Osteoblast (primary cell): ENCODE data around the gene MADD. TPM values are rescaled to one million over a fixed set of nuclear protein-coding genes. Genes with fewer than 3 reads are reported as not detected.

Experiments
- DNase-seq: peaks from one replicate; pipeline ENCODE4 v3.0.0; 2011; ENCODE audit warnings: low spot score, mixed read lengths; ENCODE audit not compliant: insufficient read length; ENCODE audit errors: missing footprints
- H2AFZ ChIP-seq: 2 replicates; pipeline ENCODE4 v1.6.0; 2011; ENCODE audit warnings: mild to moderate bottlenecking, low read length
- H3K27ac ChIP-seq: 2 replicates; pipeline ENCODE4 v1.5.1; 2011; ENCODE audit warnings: mild to moderate bottlenecking, low read depth, low read length, moderate library complexity
- H3K27me3 ChIP-seq: 2 replicates; pipeline ENCODE4 v1.6.0; 2012; ENCODE audit warnings: mild to moderate bottlenecking, control low read depth, inconsistent platforms, low read length, moderate library complexity; ENCODE audit not compliant: insufficient read depth
- H3K36me3 ChIP-seq: 2 replicates; pipeline ENCODE4 v1.5.1; 2011; ENCODE audit warnings: mild to moderate bottlenecking, low read length, control low read depth, moderate library complexity; ENCODE audit not compliant: insufficient read depth
- H3K4me1 ChIP-seq: 2 replicates; pipeline ENCODE4 v1.5.1; 2011; ENCODE audit warnings: mild to moderate bottlenecking, low read length, control low read depth, moderate library complexity; ENCODE audit not compliant: insufficient read depth
- H3K4me2 ChIP-seq: 2 replicates; pipeline ENCODE4 v1.6.0; 2011; ENCODE audit warnings: mild to moderate bottlenecking, low read length; ENCODE audit not compliant: insufficient read depth
- H3K4me3 ChIP-seq: fragments of 200-600 bp; sonication (generic); 3 replicates; pipeline ENCODE4 v1.5.1; 2012; ENCODE audit warnings: mild to moderate bottlenecking, low read length, inconsistent platforms; ENCODE audit not compliant: insufficient read depth
- H3K79me2 ChIP-seq: 2 replicates; pipeline ENCODE4 v1.6.0; 2012; ENCODE audit warnings: mild to moderate bottlenecking, low read length, control low read depth, inconsistent platforms; ENCODE audit not compliant: insufficient read depth
- H3K9me3 ChIP-seq: 2 replicates; pipeline ENCODE4 v1.5.1; 2011; ENCODE audit warnings: low read depth, low read length, control low read depth
- H4K20me1 ChIP-seq: 2 replicates; pipeline ENCODE4 v1.6.0; 2012; ENCODE audit warnings: mild to moderate bottlenecking, low read length, control low read depth; ENCODE audit not compliant: insufficient read depth
- CTCF ChIP-seq: IDR thresholded peaks from 2 replicates; pipeline ENCODE4 v1.5.1; 2011; ENCODE audit warnings: mild to moderate bottlenecking, low read depth, low read length, moderate library complexity; ENCODE audit errors: extremely low read depth
- total RNA-seq: library from RNA; depleted of rRNA; stranded (reverse); fragments of >200 nt; gene quantifications from 2 replicates; pipeline ENCODE4 v1.2.3, GENCODE V29; 2012

Gene MADD
- total RNA-seq, 1 donor, result 21.7 TPM

GRCh38 chr11:47317064-47317828, 47.3 kb downstream of the MADD start:
- no peak overlapping the region for H3K4me2 ChIP-seq
- H3K27me3 ChIP-seq, result no peaks in the 10 kb centered on the region
- TF ChIP-seq CTCF, result no peak
- H3K27ac ChIP-seq, result no peak overlapping the region
- no peak for DNase-seq
- H3K4me3 ChIP-seq, result no peak overlapping the region
- no peaks in the 10 kb centered on the region for H4K20me1 ChIP-seq
- peaks cover 6% of the 10 kb centered on the region for H3K36me3 ChIP-seq
- no peak overlapping the region for H2AFZ ChIP-seq
- H3K4me1 ChIP-seq, result no peaks in the 10 kb centered on the region
- H3K9me3 ChIP-seq, result no peaks in the 10 kb centered on the region
- H3K79me2 ChIP-seq, result no peaks in the 10 kb centered on the region

- no peak for TF ChIP-seq CTCF
- H3K4me3 ChIP-seq, result no peak overlapping the region
- H3K27me3 ChIP-seq, result no peaks in the 10 kb centered on the region
- H2AFZ ChIP-seq, result no peak overlapping the region
- H4K20me1 ChIP-seq, result no peaks in the 10 kb centered on the region
- H3K4me1 ChIP-seq, result no peaks in the 10 kb centered on the region
- H3K4me2 ChIP-seq, result no peak overlapping the region
- H3K27ac ChIP-seq, result no peak overlapping the region
- no peaks in the 10 kb centered on the region for H3K79me2 ChIP-seq
- DNase-seq, result peak; percentile 4
- peaks cover 6% of the 10 kb centered on the region for H3K36me3 ChIP-seq
- H3K9me3 ChIP-seq, result no peaks in the 10 kb centered on the region
Measured at GRCh38 chr11:47318166-47318565, 48.2 kb downstream of the MADD start.

GRCh38 chr11:47324520-47324919, 54.6 kb downstream of the MADD start:
- Histone ChIP-seq H3K27me3 (no peaks in the 10 kb centered on the region), H4K20me1 (no peaks in the 10 kb centered on the region), H3K4me1 (no peaks in the 10 kb centered on the region), H3K79me2 (no peaks in the 10 kb centered on the region), H2AFZ (no peak overlapping the region), H3K4me2 (no peak overlapping the region), H3K9me3 (no peaks in the 10 kb centered on the region), H3K36me3 (peaks cover 15% of the 10 kb centered on the region), H3K27ac (no peak overlapping the region), H3K4me3 (no peak overlapping the region)
- peak; percentile 69 for DNase-seq
- no peak for TF ChIP-seq CTCF

GRCh38 chr11:47325271-47326041, 55.5 kb downstream of the MADD start:
- H2AFZ ChIP-seq, result no peak overlapping the region
- H3K9me3 ChIP-seq, result no peaks in the 10 kb centered on the region
- H3K27ac ChIP-seq, result no peak overlapping the region
- H3K4me3 ChIP-seq, result no peak overlapping the region
- peaks cover 15% of the 10 kb centered on the region for H3K36me3 ChIP-seq
- no peaks in the 10 kb centered on the region for H3K27me3 ChIP-seq
- peak; percentile 55 for DNase-seq
- H3K4me2 ChIP-seq, result no peak overlapping the region
- no peaks in the 10 kb centered on the region for H3K4me1 ChIP-seq
- no peak for TF ChIP-seq CTCF
- no peaks in the 10 kb centered on the region for H3K79me2 ChIP-seq
- H4K20me1 ChIP-seq, result no peaks in the 10 kb centered on the region
